Hematopoietic multipotent progenitor cell treated with erythropoietin and hydrocortisone succinate and interleukin-3 and kit ligand, for 6 days (in vitro differentiated cells): ENCODE results near the gene ESYT1.
"Not testable (repeated sequence)": the region's sequence is repeated elsewhere in the genome, so short reads cannot be mapped to it uniquely, and the experiment has no call there.

Source experiments
- DNase-seq: peaks from one replicate; pipeline ENCODE4 v3.0.0-alpha.2; 2015

The ESYT1 gene

GRCh38 chr12:56104109-56104814 lies 23.8 kb upstream of the ESYT1 start, which contains the start of gene PA2G4:
TSS of gene PA2G4 (plus strand) at chr12:56104559. CDS start at chr12:56104738, 179 bp downstream.
- peak; percentile 99 for DNase-seq

- peak; percentile 65 for DNase-seq
Measured at GRCh38 chr12:56104815-56105608, 23.1 kb upstream of the ESYT1 start.

GRCh38 chr12:56105609-56105902 lies 22.5 kb upstream of the ESYT1 start:
- DNase-seq = no peak

- DNase-seq = no peak
Measured at GRCh38 chr12:56107242-56107641, 20.8 kb upstream of the ESYT1 start.

- no peak for DNase-seq
Measured at GRCh38 chr12:56110571-56110970, 17.5 kb upstream of the ESYT1 start.

- DNase-seq = no peak
Measured at GRCh38 chr12:56114084-56114483, 14.0 kb upstream of the ESYT1 start.

- no peak for DNase-seq
Measured at GRCh38 chr12:56115329-56115728, 12.7 kb upstream of the ESYT1 start.

- peak; percentile 98 for DNase-seq
Measured at GRCh38 chr12:56116267-56117081, 11.6 kb upstream of the ESYT1 start, which contains the start of gene RPL41. TSS of gene RPL41 (plus strand) at chr12:56116633.

GRCh38 chr12:56117082-56117706 lies 10.9 kb upstream of the ESYT1 start:
- not testable (repeated sequence) for DNase-seq

- DNase-seq = peak; percentile 100
Measured at GRCh38 chr12:56117778-56118687, 10.0 kb upstream of the ESYT1 start, which contains the start of gene ZC3H10. TSS of gene ZC3H10 (plus strand) at chr12:56118266. CDS start at chr12:56120563, 2,297 bp downstream.

GRCh38 chr12:56118688-56119357 lies 9.2 kb upstream of the ESYT1 start:
- no peak for DNase-seq

- peak; percentile 95 for DNase-seq
Measured at GRCh38 chr12:56119361-56119796, 8.7 kb upstream of the ESYT1 start.

- DNase-seq = no peak
Measured at GRCh38 chr12:56120158-56120846, 7.8 kb upstream of the ESYT1 start.

- no peak for DNase-seq
Measured at GRCh38 chr12:56121204-56121870, 6.7 kb upstream of the ESYT1 start.

- no peak for DNase-seq
Measured at GRCh38 chr12:56122637-56123036, 5.4 kb upstream of the ESYT1 start.

GRCh38 chr12:56124133-56124532 lies 3.9 kb upstream of the ESYT1 start:
- DNase-seq = no peak

- DNase-seq = peak; percentile 85
Measured at GRCh38 chr12:56126732-56127239, 1.3 kb upstream of the ESYT1 start.

- no peak for DNase-seq
Measured at GRCh38 chr12:56127485-56127887, 581 bp upstream of the ESYT1 start.

- DNase-seq = peak; percentile 57
Measured at GRCh38 chr12:56128670-56129205, 671 bp downstream of the ESYT1 start.
